Stimulated activated CD4-positive, alpha-beta T cell treated with anti-CD3 and anti-CD28 coated beads, Interleukin-1b, Interleukin-23, amount 100 ng/mL, for 1 hour (primary cell): Measurements from ENCODE around the gene ADAMTSL3.

ENCODE experiments used
- DNase-seq, 2 donors: peaks; one replicate each; pipeline ENCODE4 v3.0.0-alpha.2; 2020; ENCODE audit warnings: low read depth in 2 of 2

ADAMTSL3 gene

DNA sequence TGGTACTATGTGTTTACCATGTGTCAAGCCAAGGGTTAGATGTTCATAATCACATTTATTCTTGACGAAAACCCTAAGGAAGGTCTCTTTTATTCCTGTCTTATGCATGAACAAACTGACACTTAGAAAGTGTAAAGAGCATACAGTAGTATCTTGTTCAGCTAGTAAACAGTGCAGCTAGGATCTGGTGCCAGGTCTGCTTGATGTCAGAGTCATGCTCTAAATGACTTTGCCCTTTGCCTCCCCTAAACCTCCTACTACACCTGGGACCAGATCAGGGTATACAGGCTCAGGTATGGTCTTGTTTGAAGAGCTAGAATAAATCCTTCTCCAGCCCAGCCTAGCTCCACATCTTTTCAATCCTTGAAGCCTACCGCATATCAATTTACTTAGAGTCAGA, 232.4 kb downstream of the ADAMTSL3 start:
- DNase-seq = no peak

DNA sequence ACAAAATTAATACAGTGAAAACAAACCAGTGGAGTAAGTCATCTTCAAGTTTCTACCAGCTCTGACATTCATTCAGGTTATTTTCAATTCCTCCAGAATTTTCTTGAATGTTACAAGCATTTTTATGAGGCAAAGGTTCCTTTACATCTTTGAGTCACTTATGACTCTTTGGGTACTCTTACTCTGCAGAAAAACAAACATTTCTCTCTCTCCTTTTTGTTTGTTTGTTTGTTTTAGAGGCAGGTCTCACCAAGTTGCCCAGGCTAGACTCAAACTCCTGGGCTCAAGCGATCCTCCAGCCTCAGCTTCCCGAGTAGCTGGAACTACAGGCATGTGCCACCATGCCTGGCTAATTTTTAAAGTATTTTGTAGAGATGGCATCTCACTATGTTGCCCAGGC, 233.5 kb downstream of the ADAMTSL3 start:
- no peak for DNase-seq

DNA sequence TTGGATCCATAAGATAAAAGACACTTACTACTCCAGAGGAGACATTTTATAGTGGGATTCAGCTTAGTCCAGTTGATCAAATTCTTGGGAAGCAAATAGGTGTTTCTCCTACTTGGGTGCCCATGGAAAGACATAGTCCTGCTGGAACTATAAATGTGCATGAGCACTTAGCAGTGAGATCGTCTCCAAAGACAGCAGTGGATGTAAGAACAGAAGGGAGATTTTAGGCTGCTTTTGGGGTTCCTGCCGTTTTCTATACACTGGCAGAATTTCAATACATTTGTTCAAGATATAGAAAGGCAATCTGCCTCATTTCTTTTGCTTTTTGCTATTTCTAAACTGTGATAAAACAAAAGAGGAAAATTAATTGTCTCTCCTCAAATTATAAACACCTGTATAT, 234.0 kb downstream of the ADAMTSL3 start:
- no peak for DNase-seq

DNA sequence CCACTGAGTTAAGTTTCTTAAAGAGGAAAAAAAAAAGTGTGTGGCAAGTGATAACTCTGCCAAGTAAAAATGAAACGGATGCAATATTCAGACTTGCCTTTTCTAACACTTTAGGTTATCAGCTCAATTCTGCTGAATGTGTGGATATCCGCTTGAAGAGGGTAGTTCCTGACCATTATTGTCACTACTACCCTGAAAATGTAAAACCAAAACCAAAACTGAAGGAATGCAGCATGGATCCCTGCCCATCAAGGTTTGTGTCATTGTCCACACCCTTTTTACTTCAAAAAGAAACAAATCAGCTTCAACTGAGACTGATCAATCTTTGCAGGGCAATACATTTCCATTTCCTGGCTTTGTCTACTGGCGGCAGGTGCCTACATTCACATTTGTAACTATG, 236.1 kb downstream of the ADAMTSL3 start:
- no peak for DNase-seq

DNA sequence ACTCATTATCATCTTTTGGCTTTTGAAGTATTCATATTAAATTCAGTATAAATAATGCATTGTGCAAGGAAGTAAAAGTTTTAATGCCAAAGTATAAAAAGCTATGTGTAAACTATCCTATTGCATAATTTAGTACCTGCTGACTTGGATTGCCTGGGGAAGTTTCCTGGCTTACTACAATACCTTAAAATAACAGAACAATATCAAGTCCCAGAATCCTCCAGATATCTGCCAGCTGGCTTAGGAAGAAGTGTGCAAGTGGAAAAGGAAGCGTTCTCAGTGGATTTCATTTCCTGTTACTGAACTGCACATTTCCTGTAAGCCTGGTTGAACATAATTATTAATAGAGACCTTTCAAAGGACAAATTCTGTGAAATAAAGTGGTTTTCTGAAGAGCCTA, 236.7 kb downstream of the ADAMTSL3 start:
- DNase-seq = no peak

DNA sequence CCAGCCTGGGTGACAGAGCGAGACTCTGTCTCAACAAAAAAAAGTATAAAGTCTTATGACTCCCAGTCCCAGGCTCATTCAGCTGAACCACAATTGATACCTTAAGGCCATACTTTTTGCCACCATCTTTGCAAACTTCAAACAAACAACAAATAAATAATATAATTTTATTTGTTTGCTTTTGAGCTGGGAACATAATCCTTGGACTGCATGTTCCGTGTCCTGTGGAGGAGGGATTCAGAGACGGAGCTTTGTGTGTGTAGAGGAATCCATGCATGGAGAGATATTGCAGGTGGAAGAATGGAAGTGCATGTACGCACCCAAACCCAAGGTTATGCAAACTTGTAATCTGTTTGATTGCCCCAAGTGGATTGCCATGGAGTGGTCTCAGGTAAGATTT, 238.6 kb downstream of the ADAMTSL3 start:
- no peak for DNase-seq

DNA sequence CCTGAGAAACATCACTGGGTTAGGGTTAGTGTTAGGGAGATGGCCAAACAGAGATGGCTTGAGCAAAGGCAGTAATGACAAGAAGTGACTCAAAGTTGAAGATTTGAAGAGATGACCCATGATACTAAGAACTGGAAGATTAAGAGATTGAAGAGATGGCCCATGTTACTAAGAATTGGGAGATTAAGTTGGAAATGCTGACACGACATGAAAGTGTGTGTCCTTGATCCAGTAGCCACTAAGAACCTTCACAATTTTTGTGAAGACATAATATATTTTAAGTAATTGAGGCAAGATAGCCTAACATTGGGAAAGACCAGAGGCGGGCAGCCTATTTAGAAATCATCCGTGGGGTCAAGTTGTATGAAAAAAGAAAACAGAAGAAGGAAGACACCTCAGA, 239.4 kb downstream of the ADAMTSL3 start:
- DNase-seq = no peak

DNA sequence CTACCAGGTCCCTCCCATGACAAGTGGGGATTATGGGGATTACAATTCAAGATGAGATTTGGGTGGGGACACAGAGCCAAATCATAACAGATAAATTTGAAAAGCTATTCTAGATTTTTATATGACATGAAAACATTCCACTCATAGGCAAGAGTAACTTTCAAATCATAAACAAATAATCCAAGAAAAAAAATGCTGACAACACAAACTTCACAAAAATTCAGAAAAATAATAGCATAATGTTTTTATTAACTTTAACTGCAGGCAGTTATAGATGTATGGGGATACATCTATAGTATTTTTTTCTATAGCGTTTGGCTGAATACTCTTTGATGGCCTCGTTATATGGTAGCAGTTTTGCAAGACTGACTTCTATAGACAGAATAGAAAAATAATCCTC, 243.1 kb downstream of the ADAMTSL3 start:
- DNase-seq = no peak

DNA sequence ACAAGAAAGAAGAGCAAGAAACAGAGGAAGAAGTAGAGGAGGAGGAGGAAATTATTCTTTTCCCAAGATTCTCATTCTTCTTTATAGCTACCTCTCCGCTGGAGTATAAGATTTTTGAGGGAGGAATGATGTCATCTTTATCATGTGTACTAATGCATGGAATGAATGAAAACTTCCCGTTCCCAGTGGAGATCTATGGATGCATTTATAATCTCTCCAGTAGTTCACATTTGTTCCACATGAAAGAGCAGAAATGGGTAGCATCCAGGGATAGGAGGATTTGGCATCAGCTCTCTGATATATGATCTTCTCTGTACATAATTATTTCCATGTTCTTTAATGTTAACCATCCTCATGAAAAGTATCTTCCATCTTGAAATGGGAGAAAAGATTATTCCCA, 244.4 kb downstream of the ADAMTSL3 start:
- no peak for DNase-seq

DNA sequence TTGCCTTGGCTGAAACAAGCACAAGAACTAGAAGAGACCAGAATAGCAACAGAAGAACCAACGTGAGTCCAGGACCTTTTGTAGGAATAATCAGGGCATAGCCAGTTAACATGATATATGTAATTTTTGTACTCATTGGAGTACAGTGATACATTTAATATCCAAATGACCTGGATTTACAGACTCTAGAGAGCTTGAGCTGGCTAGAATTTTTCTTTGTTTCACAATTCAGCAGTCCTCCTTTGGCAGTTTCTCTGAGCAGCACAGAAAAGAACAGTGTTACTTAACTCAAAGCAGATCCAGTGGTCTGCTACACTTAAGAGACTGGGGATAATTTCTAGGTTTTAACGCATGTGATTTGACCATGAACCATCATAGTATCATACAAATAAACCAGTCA, 245.7 kb downstream of the ADAMTSL3 start:
- no peak for DNase-seq

DNA sequence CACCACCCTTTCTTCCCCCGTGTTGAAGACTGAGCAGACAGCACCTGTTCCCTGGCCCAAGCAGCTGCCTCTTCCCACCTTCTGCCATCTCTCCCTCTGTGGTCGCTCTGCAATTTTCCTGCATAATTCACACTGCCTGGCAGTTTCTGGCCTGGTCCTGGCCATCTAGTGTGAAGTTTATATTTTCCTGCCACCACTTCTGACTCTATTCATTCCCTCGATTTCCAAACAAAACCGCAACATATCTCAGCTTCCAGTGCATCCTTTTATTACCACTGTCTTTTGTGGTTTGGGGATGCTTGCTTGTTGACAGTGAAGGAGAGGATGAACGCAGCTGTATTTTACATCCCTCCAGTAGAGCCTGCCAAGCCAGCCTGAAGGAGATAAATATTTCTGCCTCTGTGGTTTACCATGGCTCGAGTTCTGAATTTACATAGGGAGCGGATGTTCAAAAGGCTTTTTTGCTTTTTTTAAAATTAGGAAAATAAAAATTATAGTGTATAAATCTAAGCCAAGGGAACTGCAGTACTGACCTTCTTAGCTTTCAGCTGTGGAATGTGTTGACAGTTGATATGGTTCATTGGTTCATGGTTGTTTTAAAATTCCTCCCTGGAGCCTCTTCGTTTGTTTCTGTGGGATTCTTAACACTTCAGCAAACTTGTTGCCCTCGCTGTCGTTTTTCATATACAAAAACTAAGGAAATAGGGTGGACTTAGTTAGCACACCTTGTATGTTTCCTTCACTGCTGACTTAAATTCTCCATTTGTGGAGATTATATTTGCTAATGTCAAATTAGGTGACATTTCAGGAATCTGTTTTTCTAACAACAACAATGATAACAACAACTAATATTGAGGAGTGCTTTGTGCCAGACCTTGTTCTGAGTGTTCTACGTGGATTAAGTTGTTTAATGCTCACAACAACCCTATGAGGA, 250.5 kb downstream of the ADAMTSL3 start:
- DNase-seq = no peak

DNA sequence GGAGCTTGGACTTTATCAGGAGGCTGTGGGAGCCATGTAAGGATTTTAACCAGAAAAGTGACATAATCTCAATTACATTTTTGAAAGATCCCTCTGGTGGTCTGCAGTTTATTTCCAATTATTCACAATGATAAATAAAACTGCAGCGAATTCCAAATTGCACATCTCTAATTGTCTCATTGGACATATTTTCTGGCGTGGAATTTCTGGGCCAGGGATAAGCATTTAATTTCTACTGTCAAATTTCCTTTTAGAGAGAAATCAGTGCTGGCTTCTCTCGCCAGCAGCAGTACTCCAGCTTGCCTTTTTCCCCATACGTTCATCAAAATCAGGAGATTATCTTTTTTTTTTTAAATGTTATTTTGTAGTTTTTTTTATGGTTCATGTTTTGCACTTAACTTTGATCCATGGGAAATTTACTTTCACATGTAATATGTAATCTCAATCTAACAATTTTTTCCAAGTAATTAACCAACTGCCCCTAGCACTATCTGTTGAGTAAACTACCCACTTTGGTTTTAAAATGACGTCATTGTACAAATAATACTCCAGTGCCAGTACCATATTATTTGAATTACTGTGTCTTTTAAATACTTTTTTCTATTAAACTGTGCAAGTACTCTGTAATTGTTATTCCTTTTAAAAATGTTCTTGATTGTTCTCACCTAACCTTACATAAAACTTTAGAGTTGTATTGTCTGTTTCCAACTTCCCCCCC, 251.8 kb downstream of the ADAMTSL3 start:
- no peak for DNase-seq

DNA sequence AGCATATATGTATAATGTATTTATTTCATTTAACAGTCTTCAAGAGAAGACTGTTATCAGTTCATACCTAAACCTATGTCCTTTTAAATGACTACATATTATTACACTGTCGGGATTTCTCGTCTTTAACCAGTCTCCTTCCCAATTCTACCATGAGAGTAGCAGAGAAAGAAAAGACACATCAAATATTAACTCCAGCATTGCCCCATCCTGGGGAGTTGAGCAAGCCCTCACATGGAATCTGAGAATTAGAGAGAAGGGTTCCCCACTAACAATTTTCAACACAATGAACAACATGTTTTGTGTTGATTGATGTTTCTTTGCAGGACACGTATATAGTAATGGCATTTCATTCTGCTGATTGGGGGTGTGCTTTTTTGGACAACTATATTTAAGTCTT, 257.4 kb downstream of the ADAMTSL3 start:
- DNase-seq = no peak

DNA sequence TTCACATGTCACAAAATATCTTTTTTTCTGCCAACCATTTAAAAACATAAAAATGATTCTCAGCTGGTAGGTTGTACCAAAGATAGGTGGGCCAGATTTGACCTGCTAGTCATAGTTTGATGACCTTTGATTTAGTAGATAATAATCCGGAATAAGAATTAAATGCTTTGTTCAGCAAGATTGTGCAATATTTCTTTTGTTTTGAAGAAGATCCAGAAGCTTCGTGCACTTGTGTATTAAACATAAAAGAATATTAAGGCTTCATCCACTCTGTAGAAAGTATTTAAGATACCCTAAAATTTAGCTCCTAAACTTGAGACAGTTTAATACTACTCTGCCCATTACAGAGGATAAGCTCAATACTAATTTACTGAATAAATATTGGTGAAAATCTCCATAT, 258.4 kb downstream of the ADAMTSL3 start:
- no peak for DNase-seq

DNA sequence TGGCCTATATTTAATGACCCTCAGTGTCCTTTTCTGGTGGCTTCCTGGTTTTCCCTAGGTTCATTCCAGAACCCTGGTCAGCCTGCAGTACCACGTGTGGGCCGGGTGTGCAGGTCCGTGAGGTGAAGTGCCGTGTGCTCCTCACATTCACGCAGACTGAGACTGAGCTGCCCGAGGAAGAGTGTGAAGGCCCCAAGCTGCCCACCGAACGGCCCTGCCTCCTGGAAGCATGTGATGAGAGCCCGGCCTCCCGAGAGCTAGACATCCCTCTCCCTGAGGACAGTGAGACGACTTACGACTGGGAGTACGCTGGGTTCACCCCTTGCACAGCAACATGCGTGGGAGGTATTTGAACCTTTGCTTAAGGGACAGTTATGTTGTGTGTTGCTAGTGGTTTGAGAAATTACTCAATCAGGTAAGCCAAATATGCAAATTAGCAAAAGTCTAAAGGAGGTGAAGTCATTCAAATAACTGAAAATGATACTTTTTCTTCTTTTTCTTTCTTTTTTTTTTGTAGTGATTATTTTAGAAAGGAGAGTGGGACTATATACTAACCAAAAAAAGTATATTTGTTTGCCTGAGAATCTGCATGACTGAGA, 259.2 kb downstream of the ADAMTSL3 start:
- DNase-seq = no peak

DNA sequence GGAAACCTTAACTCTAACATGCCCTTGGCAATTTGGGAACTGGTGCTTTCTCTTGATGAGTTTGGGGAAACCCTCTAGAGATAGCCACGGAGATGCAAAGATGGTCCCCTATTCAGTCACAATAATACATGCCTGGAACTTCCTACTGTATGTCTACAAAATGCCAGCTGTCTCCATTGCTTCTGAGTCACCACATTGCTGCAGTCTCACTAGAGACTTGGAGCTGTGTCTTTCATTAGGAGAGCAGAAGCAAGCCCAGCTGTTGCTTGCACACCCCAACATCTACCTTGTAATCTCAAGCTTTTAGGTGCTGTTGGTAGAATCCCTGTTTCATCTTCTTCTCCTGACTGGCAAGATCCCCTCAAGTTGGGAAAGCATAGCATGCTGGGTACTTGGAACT, 261.0 kb downstream of the ADAMTSL3 start:
- no peak for DNase-seq

DNA sequence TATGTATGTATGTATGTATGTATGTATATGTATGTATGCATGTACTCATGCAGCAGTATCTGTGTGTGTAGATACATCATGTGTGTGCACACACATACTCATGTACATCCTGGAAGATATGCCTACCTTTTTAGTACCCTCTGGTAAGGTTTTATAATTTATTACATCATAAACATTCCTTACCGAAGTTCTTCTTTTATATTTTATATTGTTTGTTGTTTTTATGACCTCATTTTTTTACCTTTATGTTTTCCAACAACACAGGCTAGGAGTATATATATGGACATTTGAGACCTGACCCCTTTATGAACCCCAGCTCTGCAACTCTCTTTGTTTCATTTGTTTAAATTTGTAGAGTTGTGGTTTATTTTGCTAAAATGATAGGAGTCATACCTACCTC, 263.5 kb downstream of the ADAMTSL3 start:
- DNase-seq = no peak

DNA sequence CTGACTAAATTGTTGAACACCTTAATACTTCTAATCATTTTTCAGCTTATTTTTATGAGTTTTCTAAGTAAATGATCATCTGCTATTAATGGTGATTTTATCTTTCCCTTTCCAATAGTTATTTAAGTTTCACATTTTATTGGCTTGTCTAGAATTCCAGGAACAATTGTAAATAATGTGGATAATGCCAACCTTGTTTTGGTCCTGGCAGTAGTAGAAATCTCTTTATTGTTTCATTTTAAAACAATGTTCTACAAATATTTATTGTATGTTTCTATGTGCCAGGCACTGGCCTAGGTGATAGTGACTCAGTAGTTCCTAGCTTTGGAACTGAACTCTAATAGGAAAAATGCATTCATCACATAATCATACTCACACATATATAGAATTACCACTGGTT, 264.1 kb downstream of the ADAMTSL3 start:
- DNase-seq = no peak

DNA sequence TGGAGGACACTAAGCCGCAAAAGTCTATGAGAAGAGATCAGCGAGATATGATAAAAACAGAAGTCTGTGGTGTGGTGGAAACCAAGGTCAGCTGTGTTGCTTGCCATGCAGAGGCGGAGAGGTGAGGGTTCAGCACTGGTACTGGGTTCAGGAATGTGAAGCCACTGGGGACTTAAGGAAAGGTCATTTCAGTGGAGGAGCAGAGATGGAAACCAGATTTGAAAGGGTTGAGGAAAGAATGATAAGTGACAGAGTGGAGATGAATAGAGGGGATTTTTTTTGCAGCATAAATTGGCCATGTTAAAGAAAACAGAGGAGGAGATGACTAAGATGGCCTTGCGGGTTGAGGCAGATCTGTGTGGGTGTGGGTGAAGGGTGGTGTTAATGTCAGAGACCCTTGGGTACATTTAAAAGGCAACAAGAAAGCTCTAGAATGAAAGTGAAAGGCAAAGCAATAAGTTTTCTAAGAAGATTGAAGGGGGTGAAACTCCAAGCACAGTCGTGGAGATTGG, 265.5 kb downstream of the ADAMTSL3 start:
- no peak for DNase-seq

DNA sequence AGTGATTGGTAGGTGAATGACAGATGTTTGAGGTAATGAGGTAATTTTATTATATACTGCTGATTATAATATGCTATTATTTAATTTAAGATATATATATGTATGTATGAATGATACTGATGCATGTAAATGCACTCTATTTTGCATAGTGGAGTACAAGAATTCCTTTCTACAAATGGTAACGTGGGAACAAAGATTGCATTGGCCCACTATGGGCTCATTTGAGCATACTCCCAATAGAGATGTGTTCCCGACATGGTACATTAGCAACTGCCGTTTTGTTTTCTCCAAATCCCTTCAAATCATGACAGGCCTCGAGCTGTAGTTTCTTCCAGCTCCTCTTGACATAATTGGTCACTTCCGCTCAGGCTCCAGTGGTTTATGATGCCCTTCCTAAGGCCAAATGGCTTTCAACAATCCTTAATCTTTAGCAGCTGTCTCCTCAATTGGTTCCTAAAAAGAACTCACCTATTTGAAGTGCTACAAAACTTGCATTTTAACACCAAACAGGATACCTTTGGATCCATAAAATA, 266.1 kb downstream of the ADAMTSL3 start:
- no peak for DNase-seq

DNA sequence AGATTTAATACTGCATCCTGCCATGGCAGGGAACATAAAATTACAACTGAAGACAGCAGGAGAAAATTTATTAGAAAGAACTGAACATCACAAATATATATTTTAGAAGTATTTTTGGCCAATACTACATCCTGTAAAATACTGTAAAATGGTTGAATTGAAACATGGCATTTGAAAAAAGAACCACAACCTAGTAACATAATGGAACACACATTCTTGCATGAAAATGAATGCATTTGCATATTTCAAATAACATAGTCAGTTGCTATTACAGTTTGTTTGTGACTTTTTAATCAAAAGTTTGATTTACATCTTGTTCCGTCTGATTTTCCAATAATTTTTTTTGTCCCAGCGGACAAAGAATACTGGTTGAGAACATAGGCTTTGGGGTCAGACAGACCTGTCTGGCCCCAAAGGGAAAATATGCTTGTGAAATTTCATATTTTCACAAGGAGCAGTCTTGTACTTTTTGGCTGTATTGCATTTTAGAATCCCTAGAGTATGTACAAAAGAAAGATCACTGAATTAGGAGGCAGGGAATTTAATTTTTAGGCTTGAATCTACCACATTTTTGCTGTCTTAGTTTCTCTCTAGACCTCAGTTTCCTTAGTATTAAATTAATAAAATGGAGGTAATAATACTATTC, 268.8 kb downstream of the ADAMTSL3 start:
- no peak for DNase-seq

DNA sequence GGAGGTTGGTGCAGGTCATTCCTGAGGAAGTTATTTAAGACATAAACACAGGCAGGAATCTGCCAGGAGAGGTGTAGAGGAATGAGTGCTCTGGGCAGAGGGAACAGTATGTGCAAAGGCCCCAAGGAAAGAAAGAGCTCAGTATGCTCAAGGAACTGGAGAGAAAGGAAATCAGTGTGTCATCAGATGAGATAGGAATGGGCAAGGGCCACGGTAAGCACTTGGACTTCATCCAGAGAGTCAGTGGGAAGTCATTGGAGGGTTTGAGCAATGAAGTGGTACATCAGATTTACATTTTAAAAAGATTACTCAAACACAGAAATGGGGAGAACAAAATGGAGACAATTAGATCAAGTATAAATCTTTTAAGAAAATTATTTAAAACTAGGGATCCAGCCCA, 272.2 kb downstream of the ADAMTSL3 start:
- no peak for DNase-seq
